HEK293T (cell line): ENCODE measurements around the gene PPP2R5E.

Source experiments
- CTCF ChIA-PET: fragments of 350-600 bp; formaldehyde crosslinking; extraction: SDS; loops from one replicate; lab custom pipeline; 2021; ENCODE audit warnings: antibody characterized with exemption, inconsistent platforms; lab: Yijun Ruan, JAX
- POLR2A ChIA-PET: fragments of 350-600 bp; formaldehyde crosslinking; extraction: SDS; loops from one replicate; lab custom pipeline; 2020; ENCODE audit warnings: antibody characterized with exemption, inconsistent platforms; lab: Yijun Ruan, JAX
- DNase-seq: peaks from one replicate; pipeline ENCODE4 v3.0.0; 2012; ENCODE audit warnings: mixed read lengths; ENCODE audit errors: extremely low spot score
- ARNT ChIP-seq: fragments of 450-650 bp; IDR thresholded peaks from 2 replicates; pipeline ENCODE4 v1.6.1; 2017; ENCODE audit warnings: mild to moderate bottlenecking
- BHLHE40 ChIP-seq: fragments of 450-650 bp; IDR thresholded peaks from 2 replicates; pipeline ENCODE4 v1.6.1; 2016; ENCODE audit warnings: mild to moderate bottlenecking, moderate library complexity, borderline replicate concordance
- CTBP1 ChIP-seq: fragments of 450-650 bp; IDR thresholded peaks from 2 replicates; pipeline ENCODE4 v1.6.1; 2016; ENCODE audit warnings: borderline replicate concordance
- ELF4 ChIP-seq: fragments of 450-650 bp; IDR thresholded peaks from 2 replicates; pipeline ENCODE4 v1.6.1; 2017; ENCODE audit warnings: antibody characterized with exemption
- FOXA1 ChIP-seq: fragments of 450-650 bp; IDR thresholded peaks from 2 replicates; pipeline ENCODE4 v1.6.1; 2016; ENCODE audit warnings: mild to moderate bottlenecking
- FOXK2 ChIP-seq: fragments of 450-650 bp; IDR thresholded peaks from 2 replicates; pipeline ENCODE4 v1.6.1; 2016; ENCODE audit warnings: mild to moderate bottlenecking
- FOXM1 ChIP-seq: fragments of 450-650 bp; IDR thresholded peaks from 2 replicates; pipeline ENCODE4 v1.6.1; 2017; ENCODE audit warnings: mild to moderate bottlenecking, borderline replicate concordance
- HDGF ChIP-seq: fragments of 450-650 bp; IDR thresholded peaks from 2 replicates; pipeline ENCODE4 v1.6.1; 2017; ENCODE audit warnings: antibody characterized with exemption, borderline replicate concordance
- L3MBTL2 ChIP-seq: fragments of 450-650 bp; conservative IDR thresholded peaks from 2 replicates; pipeline ENCODE4 v1.6.1; 2016; ENCODE audit warnings: mild to moderate bottlenecking
- LEF1 ChIP-seq: fragments of 450-650 bp; IDR thresholded peaks from 2 replicates; pipeline ENCODE4 v1.6.1; 2017; ENCODE audit warnings: mild to moderate bottlenecking, borderline replicate concordance
- NFRKB ChIP-seq: fragments of 450-650 bp; IDR thresholded peaks from 2 replicates; pipeline ENCODE4 v1.6.1; 2016; ENCODE audit warnings: mild to moderate bottlenecking, moderate library complexity
- PKNOX1 ChIP-seq: fragments of 450-650 bp; IDR thresholded peaks from 2 replicates; pipeline ENCODE4 v1.6.1; 2016
- SP1 ChIP-seq: fragments of 450-650 bp; IDR thresholded peaks from 2 replicates; pipeline ENCODE4 v1.6.1; 2017
- SUZ12 ChIP-seq: fragments of 450-650 bp; IDR thresholded peaks from 2 replicates; pipeline ENCODE4 v1.6.1; 2016; ENCODE audit warnings: mild to moderate bottlenecking
- TARDBP ChIP-seq: fragments of 450-650 bp; IDR thresholded peaks from 2 replicates; pipeline ENCODE4 v1.6.1; 2016
- ZNF384 ChIP-seq: fragments of 450-650 bp; IDR thresholded peaks from 2 replicates; pipeline ENCODE4 v1.6.1; 2016

Gene PPP2R5E

GRCh38 chr14:63499701-63500250 is 43.4 kb downstream of the PPP2R5E start:
- ChIA-PET POLR2A (no interaction called here), CTCF (no interaction called here)
- no peak for TF ChIP-seq TARDBP
- TF ChIP-seq ARNT = no peak
- no peak for TF ChIP-seq SUZ12
- TF ChIP-seq PKNOX1 = no peak
- TF ChIP-seq FOXM1 = no peak
- TF ChIP-seq L3MBTL2 = no peak
- no peak for TF ChIP-seq CTBP1
- no peak for TF ChIP-seq ZNF384
- TF ChIP-seq NFRKB = no peak
- TF ChIP-seq LEF1 = no peak
- no peak for TF ChIP-seq FOXK2
- DNase-seq = no peak

GRCh38 chr14:63496837-63497400 is 46.3 kb downstream of the PPP2R5E start:
- DNase-seq = no peak
- TF ChIP-seq ZNF384 (no peak), SP1 (no peak), ELF4 (no peak), LEF1 (no peak), PKNOX1 (no peak), FOXK2 (no peak), CTBP1 (no peak), FOXM1 (no peak), BHLHE40 (no peak), L3MBTL2 (no peak), NFRKB (no peak), ARNT (no peak), HDGF (no peak), SUZ12 (no peak), FOXA1 (no peak), TARDBP (no peak)
- POLR2A ChIA-PET = interaction anchor here (0.6 kb wide), 1 partner anchor 45 kb away, joined by 3 read pairs; no protein-coding TSS in a partner anchor
- CTCF ChIA-PET = no interaction called here

- DNase-seq = peak; percentile 49
- POLR2A ChIA-PET = interaction anchor here (1.0 to 1.2 kb wide), 2 partner anchors 10 to 149 kb away, joined by 4 to 5 read pairs; partner anchors contain the start of gene WDR89
- TF ChIP-seq FOXK2 (no peak), SP1 (no peak), HDGF (no peak), FOXA1 (no peak), NFRKB (no peak), ELF4 (no peak), BHLHE40 (no peak), PKNOX1 (no peak), TARDBP (no peak), FOXM1 (no peak), ZNF384 (no peak)
- CTCF ChIA-PET = interaction anchor here (0.7 to 0.8 kb wide), 3 partner anchors 55 to 84 kb away, joined by 3 to 5 read pairs (median 3); no protein-coding TSS in a partner anchor
Measured at GRCh38 chr14:63493246-63493645, 49.9 kb downstream of the PPP2R5E start.

- POLR2A ChIA-PET = interaction anchor here (1.0 to 1.2 kb wide), 2 partner anchors 9 to 149 kb away, joined by 4 to 5 read pairs; partner anchors contain the start of gene WDR89
- CTCF ChIA-PET = interaction anchor here (0.6 kb wide), 1 partner anchor 39 kb away, joined by 3 read pairs; no protein-coding TSS in a partner anchor
Measured at GRCh38 chr14:63492391-63492790, 50.8 kb downstream of the PPP2R5E start.

GRCh38 chr14:63487724-63488123 is 55.5 kb downstream of the PPP2R5E start:
- POLR2A ChIA-PET = interaction anchor here (1.8 kb wide), 1 partner anchor 154 kb away, joined by 5 read pairs; the partner anchor contains the start of gene WDR89
- TF ChIP-seq ZNF384 (no peak), PKNOX1 (no peak), BHLHE40 (no peak), HDGF (no peak), ELF4 (no peak), LEF1 (no peak), SUZ12 (no peak), FOXM1 (no peak), FOXK2 (no peak)
- CTCF ChIA-PET = no interaction called here
- DNase-seq = no peak

More at GRCh38 chr14:63492391-63492790, 50.8 kb downstream of the PPP2R5E start:
- TF ChIP-seq SUZ12 = no peak
- TF ChIP-seq FOXA1 = no peak
- TF ChIP-seq FOXK2 = no peak
- TF ChIP-seq ARNT = no peak
- no peak for TF ChIP-seq BHLHE40
- no peak for TF ChIP-seq CTBP1
- DNase-seq = no peak
